ENCODE measurements around the gene CACNA2D3. TPM values are rescaled to one million over a fixed set of nuclear protein-coding genes. Genes with fewer than 3 reads are reported as not detected.

The CACNA2D3 gene
- total RNA-seq, 1 donor from 2014 or later: not detected

DNA sequence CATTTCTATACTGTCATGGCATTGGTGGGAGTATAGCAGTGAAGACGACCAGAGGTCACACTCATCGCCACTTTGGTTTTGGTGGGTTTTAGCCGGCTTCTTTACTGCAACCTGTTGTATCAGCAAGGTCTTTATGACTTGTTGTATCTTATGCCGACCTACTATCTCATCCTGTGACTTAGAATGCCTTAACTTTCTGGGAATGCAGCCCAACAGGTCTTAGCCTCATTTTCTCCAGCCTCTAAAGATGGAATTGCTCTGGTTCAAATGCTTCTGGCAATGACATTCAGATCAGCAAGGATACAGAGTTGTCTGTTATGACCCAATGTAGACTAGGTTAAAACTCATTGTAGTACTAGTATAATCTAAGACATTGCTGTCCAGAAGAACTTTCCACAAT lies 860.5 kb downstream of the CACNA2D3 start:
- intact Hi-C loops (cut with micrococcal nuclease): no loop called here

DNA sequence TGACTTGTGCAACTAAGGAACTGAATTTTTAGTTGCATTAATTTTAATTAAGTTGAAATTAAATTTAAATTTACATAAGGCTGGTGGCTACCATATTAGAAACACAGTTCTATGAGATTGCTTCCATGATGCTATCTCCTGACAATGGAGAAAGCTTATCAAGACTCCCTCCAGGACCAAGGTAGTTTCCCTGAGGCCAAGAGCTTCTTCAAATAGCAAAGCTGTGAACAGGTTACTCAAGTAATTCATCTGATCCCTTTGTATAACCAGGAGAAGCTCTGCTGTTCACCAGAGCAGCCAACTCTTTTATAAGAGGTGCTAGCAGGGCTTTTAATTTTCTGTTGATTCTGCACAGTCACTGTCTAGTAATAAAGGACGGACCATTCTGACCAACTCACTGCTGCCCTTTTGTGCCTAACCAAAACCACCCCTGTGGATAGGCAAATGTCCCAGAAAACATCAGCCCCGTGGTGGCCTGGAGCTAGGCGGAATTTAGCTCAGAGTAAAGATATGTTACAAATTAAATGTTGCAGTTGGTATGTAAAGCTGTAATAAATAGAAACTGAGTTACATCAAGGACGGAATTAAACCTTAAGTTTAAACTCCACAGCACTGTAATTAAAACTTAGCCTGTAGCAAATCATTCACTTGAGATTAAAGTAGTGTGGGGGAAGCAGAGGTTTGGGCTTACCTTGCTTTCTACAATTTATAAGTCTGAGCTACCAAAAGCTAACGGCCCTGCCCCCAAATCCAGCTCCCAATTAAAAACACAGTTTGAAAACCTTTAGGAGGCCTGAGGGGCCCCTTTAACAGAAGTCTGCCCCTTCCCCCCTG lies 861.1 kb downstream of the CACNA2D3 start:
- intact Hi-C loops (cut with micrococcal nuclease): no loop called here

DNA sequence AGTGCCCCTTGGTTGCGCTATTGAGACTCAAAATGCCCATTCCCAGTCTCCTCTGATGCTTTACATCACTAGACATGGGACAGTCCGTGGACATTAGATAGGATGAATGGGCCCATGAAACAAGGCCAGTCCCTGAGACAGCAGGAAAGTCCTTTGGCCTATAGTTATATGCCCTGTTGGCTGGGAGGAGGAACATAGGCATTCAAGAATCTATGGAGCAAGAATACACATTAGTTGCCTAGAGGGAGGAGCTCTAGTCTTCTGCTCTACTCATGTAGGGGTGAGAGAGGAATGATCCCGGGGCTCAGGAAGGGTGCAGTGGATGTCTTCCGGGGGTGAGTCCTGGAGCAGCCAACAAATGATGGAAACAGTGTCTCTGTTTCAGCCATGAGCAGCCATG lies 863.5 kb downstream of the CACNA2D3 start:
- intact Hi-C loops (cut with micrococcal nuclease): no loop called here

DNA sequence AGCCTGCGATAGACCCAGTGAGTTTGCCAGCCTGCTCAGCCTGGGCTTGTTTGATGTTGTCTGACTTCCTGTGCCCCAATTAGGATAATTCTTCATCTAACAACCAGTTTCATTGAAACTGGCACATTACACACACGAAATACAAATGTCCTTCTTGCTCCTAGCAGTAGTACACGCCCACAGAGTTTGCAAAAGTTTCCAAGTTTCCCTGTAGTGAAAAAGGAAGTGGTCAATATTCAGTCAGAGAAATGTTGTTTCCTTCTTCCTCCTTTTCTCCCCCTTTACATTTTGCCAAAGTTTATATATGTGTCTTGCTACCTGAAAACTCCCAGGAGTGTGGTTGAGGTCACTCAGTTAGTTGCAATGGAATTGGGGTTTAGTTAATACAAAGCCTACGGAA lies 863.9 kb downstream of the CACNA2D3 start:
- intact Hi-C loops (cut with micrococcal nuclease): no loop called here

DNA sequence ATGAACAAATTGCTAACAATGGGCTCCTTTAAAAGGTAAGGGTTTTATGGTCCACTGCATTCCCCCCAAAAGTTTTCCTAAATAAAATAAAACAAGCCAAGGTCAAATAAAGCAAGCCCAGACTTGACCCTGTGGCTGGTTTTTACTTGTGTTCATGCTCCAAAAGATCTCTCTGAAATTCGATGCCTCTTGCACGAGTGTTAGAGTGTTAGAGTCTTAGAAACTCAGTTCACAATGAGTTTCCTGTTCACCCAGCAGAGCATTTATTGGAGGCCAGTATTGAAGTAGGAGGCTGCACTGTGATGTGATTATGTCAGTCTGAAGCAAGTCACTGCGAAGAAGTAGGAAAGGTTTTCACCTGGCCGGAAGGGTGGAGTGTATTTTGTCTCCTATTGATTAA lies 865.4 kb downstream of the CACNA2D3 start:
- intact Hi-C loops (cut with micrococcal nuclease): no loop called here

DNA sequence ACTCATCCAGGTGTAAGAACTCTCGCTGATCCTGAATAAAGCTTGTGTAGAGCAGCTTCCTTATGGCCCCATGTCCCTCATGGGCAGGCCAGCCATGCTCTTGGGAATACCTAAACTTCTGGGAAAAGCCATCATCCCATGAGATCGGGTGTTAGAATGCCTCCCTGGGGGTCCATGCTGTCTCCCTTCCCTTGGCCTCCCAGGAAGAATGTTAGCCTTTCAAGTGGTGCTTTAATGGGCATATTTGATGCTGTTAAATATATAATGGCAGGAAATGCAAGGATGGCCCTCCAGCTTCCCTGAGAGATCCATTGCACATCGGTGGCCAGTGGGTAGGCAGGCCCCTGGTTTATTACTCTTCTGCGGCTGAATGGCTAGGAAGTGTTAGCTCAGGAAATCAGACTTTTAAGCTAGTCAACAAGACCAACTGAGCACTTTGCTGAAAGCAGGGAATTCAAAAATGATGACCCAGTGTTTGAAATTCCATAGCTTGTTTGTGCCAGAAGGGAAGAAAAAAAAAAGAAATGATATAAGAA lies 866.0 kb downstream of the CACNA2D3 start:
- intact Hi-C loops (cut with micrococcal nuclease): no loop called here

DNA sequence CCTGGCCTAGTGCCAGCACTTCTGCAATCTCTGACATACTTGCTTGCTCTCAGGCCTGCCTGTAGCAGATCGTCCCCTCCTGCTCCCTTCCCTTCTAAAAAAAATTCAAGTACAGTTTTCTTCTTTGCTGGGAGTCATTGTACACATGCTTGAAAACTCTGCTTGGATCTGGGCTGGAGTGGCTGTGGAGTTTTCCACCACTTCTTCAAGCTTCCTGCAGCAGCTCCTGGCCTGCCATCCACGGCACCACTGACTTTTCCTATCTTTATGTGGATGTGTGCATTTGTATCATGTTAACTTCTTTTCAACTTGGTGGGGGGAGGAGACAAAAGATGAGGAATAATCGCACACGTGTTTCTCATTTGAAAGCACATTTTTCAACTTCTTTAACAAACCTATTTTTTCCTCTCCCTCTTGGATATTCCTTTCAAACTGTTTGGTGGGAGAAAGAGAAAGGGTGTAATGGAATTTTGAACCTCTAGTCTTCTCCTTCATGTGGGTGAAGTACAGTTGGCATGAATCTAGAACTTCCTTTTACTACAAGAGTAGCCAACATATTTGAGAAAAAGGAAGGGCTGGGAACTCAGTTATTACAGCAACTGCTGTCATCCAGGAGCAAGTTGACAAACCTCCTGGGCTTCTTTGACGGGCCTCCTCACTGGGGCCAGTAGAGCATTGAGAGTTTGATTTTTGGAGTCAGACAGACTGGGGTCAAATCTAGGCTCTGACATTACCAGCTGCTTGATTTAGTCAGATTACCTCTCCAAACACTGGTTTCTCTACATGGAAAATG lies 866.7 kb downstream of the CACNA2D3 start:
- intact Hi-C loops (cut with micrococcal nuclease): no loop called here

DNA sequence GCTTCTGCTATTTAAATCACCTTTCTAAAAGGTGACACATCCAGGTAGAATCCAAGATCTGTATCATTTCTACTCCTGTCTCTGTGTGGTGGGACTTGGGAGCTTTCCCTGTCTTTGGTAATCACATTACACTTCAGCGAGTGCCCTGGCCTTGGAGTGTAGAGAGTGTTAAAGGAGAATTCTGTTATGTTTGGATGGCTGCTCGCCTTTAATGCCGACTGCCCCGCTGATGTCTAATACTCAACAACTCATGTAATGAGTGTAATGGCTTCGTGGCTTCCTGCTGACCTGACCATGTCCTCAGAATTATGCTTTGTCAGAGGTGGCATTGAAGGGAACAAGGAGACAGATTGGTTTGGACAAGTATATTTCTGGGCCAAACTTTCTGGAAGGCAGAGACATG lies 871.8 kb downstream of the CACNA2D3 start:
- intact Hi-C loops (cut with micrococcal nuclease): no loop called here

DNA sequence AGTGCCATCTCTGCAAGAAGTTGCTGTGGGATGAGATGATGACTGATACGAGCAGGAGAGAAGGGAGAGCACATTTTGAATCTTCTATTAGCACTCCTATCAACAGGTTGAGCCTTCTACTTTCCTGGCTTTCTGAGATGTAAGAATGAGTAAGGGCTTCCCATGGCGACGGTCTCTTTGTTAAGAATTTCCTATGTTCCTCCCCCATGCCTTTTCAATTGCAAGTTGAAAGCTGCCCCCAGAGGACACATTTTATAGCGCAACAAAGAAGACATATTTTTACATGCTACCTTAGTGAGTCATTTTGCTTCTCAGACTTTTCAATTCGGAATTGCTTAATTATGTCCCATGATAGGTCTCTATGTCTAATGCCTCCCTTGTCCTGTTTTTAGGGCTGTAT lies 876.8 kb downstream of the CACNA2D3 start:
- intact Hi-C loops (cut with micrococcal nuclease): no loop called here

DNA sequence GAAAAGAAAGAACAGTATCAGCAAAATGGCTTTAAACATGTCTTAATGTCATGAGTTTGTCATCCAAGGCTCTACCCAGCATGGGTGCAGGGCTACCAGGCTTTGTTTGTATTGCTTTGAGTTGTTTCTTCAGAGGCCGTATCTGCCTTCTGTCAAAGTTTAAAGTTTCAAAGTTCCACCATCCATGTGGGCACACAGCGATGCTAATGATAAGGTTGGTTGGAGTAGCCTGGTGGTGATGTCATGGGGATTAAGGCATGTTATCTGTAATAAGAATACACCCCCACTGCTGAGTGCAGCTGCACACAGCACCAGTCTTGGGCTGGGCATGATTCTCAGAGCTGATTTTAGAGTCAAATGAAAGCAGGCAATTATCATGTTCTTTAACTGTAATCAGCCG lies 877.5 kb downstream of the CACNA2D3 start:
- intact Hi-C loops (cut with micrococcal nuclease): no loop called here

DNA sequence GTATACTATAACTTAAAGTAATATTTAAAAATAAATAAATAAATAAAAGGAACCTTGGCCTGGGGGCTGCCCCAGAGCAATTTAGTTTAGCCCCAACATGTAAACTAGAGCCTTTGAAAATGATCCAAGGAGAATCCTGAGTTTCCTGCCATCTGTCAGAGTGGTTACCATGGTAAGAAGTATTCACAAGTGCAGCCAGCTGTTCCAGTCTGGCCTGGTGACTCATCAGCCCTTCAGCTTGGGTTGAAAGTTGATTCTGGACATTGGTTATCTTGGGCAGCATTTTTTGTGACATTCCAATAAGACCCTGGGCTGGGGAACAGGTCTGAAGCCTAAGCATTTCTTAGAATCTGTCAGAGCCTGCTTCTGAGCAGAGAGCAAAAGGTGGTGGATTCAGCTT lies 878.2 kb downstream of the CACNA2D3 start:
- intact Hi-C loops (cut with micrococcal nuclease): no loop called here

DNA sequence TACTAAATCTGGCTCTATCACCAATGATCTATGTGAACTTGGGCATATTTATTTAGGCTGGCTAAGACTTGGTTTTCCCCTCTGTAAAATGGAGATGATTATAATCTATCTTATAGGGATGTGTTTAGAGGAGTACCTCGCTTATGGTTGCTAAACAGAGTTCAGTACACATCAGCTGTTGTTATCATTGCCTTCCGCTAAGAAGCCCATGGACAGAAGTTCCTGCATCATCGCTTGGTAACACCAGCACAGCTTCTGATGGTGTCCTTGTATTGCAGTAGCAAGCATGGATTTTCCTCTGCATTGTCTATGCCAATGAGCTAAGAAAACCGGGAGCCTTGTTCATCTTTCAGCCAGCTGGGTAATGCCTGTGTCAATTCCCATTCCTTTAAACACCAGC lies 878.6 kb downstream of the CACNA2D3 start:
- intact Hi-C loops (cut with micrococcal nuclease): no loop called here

DNA sequence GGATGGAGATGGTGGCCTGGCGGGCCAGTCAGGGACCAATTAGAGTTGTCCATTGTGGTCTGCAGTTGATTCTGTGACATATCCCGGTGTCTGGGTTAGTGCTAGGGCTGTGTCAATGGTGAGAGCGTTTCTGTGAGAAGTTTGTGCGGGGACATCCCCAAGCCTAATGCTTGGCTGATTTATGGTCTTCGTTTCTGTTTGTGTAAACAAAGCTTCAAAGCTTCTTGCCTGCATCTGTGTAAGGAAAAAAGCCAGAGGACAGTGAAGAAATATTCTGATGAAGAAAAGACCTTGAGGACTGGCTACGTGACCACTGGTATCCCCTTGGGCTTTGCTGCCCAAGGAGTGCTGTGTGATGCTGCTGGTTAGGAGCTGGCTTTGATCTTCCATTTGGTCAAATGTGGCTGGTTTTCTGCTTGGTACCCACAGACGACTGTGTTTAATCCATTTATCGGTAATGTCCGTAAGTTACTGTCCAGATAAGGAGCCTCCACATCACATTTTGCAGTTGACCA lies 880.1 kb downstream of the CACNA2D3 start:
- intact Hi-C loops (cut with micrococcal nuclease): no loop called here

DNA sequence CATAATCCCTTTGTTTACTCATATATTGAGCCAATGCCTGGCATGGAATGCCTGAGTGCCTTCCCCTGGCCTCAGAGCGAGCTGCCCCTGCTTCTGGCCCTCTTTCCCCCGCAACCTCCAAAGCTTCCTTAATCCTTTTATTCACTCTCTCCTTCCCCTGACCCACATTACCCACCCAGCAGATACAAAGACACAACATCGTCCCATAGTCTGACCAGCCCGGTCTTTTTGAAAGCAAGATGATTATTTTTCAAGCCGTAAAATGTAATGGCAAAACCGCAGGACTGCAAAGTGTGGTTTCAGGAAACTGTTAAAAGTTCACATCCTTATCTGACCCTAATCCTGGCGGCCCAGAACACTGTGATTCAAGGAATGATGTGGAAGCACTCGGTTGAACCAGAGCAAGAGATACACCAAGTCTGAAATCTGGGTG lies 883.9 kb downstream of the CACNA2D3 start:
- intact Hi-C loops (cut with micrococcal nuclease): no loop called here

DNA sequence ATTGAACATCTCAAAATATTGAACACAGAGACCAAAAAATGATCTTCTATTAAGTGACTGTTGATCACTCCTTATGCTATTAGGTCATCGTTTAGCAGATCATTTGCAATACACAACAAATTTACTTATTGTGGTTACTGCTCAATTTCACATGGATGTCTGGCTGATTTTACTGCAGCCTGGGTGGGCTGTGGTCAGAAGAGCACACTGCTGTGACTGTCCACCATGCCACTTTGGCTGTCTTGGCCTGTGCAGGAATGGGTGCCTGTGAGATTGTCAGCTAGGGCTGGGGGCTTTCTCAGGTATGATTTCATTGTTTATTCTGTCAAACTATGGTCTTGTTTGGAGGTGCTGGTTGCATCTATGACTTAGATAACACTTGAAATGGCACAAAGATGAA lies 885.6 kb downstream of the CACNA2D3 start:
- intact Hi-C loops (cut with micrococcal nuclease): no loop called here

DNA sequence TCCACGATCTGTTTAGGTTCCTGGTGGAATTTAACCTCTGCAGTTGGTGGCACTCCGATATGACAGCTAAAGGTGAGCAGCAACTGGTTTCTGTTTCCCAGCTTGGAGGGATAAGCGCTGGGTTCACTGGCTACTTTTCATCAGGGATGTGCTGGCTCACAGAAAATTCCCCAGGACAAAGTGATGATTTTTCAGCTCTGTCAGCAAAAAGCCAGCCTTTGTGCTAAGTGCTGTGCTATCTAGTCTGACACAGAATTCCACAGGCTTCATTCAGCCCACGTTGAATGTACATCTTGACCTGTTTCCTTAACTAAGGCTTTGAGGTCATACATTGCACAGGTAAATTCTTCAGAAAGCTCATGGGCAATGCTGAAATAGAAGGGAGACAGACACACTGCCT lies 887.0 kb downstream of the CACNA2D3 start:
- intact Hi-C loops (cut with micrococcal nuclease): no loop called here

DNA sequence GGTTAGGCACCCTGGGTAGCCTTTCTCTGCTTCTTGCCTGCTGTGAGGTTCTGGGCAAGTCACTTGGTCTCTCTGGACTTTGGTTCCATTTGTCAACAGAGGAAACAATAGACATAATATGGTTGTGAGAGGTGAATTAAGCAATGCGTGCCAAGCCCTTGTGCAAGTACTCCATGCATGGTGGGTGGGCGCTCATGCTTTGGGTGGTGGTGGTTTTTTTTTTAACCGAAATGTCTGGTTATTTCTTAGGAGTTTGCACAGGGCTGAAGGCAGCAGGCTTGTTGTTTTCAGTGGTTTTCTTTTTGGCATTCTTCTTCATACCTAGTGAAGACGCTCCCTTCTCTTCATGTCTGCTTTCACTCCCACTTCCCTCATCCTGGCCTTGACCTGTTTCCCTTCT lies 889.7 kb downstream of the CACNA2D3 start:
- intact Hi-C loops (cut with micrococcal nuclease): no loop called here

DNA sequence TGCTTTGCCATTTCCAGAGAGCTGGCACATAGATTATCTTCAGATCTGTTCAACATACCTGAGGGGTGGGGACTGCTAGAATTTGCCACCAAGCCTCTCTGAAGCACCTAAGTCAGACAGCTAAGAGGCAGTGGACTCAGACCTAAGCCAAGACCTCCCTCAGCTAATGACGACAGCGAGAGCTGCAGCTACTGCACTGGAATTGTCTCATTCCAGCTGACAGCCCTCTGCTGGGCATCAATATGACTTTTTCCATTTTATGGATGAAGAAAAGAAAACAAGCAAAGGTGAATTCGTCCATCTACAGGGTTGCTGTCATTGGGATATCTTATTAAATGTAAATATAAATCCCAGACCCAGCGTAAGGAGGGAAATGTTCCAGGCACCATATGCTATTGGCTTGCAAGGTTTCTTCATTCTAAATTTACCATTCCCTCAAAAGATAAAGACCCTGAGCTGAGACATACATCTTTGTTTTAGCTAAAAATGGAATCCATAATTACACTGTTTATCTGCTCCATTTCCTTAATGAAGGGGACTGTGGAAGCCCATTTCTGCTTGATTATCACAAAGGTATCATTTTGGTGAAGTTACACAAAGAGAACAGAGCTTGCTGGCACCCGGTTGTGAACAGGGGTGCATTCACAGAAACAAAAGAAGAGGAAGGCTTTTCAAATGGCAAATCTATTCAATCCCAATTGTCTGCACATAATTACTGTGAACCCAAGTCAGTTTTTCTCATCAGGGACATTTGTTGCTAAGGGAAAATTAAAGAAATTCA lies 891.0 kb downstream of the CACNA2D3 start:
- intact Hi-C loops (cut with micrococcal nuclease): no loop called here

DNA sequence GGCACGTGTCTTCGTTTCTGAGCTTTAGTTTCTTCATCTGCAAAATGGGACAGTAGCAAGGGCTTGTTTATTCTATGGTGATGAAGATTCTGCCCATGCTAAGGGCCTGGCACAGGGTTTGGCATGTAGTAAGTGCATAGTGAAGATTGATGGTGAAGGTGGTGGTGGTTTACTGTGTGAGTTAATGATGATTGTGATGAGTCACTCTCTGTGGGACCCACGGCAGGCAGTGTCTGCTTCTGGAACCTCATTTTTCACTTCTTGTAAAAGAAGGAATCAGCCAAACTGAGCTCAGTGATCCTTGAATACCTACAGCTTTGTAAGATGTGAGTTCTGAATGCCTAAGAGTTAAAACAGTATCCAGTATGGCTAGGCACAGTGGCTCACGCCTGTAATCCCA lies 891.7 kb downstream of the CACNA2D3 start:
- intact Hi-C loops (cut with micrococcal nuclease): no loop called here

DNA sequence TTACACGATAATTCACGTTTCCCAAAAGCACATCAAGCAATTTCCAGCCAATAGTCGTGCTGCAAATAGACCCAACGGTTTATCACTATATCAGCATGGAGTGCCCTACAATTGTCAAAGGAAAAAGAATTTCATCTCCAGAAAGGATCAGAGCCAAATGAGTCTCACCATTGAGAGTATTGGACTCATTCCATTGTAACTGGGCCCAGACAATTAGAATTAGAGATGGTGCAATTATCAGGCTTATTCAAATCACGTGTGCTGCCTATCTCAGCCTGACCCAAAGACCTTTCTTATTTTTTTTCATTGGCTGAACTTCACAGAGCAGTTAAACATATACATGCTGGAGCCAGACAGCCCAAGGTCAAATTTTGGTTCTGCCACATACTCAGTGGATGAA lies 892.6 kb downstream of the CACNA2D3 start:
- intact Hi-C loops (cut with micrococcal nuclease): no loop called here

DNA sequence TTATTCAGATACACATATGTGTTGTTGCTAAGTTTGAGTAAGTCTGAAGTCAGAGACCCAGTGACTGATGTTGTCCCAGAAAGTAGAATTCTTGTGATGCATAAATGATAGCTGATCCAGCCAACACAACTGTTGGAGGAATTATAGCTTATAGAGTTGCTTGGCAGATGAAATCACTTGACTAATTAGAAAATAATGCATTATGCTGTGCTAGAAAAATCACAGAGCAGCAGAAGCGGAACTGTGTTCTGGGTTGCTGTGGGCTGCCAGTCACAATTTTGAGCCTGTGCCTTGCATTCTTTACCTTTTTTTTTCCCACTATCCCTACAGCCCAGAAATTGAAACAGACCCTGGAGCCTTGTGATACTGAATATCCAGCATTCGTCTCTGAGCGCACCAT lies 895.5 kb downstream of the CACNA2D3 start:
- intact Hi-C loops (cut with micrococcal nuclease): no loop called here
